Putamen (tissue), 1 donor: ENCODE data around the gene IAH1.
"Not testable (repeated sequence)": the region's sequence is repeated elsewhere in the genome, so short reads cannot be mapped to it uniquely, and the experiment has no call there.

ENCODE experiments used
- DNase-seq: peaks from one replicate; pipeline ENCODE4 v3.0.0-alpha.2; 2016; ENCODE audit warnings: low spot score

The IAH1 gene

GRCh38 chr2:9473308-9473984, 905 bp upstream of the IAH1 start:
- DNase-seq = no peak

GRCh38 chr2:9473985-9474360, 378 bp upstream of the IAH1 start:
- peak; percentile 68 for DNase-seq

GRCh38 chr2:9477914-9478313, 3.6 kb downstream of the IAH1 start:
- DNase-seq = no peak

- DNase-seq = no peak
Measured at GRCh38 chr2:9478526-9478925, 4.2 kb downstream of the IAH1 start.

GRCh38 chr2:9480157-9480556, 5.8 kb downstream of the IAH1 start:
- DNase-seq = no peak

- no peak for DNase-seq
Measured at GRCh38 chr2:9483107-9483506, 8.8 kb downstream of the IAH1 start.

- no peak for DNase-seq
Measured at GRCh38 chr2:9484533-9484932, 10.2 kb downstream of the IAH1 start.

- DNase-seq = no peak
Measured at GRCh38 chr2:9488583-9489547, 14.5 kb downstream of the IAH1 start.

- no peak for DNase-seq
Measured at GRCh38 chr2:9490789-9491188, 16.4 kb downstream of the IAH1 start.

- DNase-seq = no peak
Measured at GRCh38 chr2:9492927-9493326, 18.6 kb downstream of the IAH1 start.

- DNase-seq = no peak
Measured at GRCh38 chr2:9493478-9493877, 19.1 kb downstream of the IAH1 start.

GRCh38 chr2:9494081-9494480, 19.7 kb downstream of the IAH1 start:
- no peak for DNase-seq

GRCh38 chr2:9497017-9497416, 22.7 kb downstream of the IAH1 start:
- no peak for DNase-seq

- DNase-seq = no peak
Measured at GRCh38 chr2:9498210-9498609, 23.9 kb downstream of the IAH1 start.

GRCh38 chr2:9508931-9509330, 34.6 kb downstream of the IAH1 start:
- no peak for DNase-seq

GRCh38 chr2:9513946-9514345, 39.6 kb downstream of the IAH1 start:
- not testable (repeated sequence) for DNase-seq

GRCh38 chr2:9517118-9517782, 42.9 kb downstream of the IAH1 start:
- DNase-seq = no peak

- no peak for DNase-seq
Measured at GRCh38 chr2:9518163-9518562, 43.8 kb downstream of the IAH1 start.

GRCh38 chr2:9518780-9519179, 44.4 kb downstream of the IAH1 start:
- DNase-seq = no peak

GRCh38 chr2:9519250-9519649, 44.9 kb downstream of the IAH1 start:
- no peak for DNase-seq

- no peak for DNase-seq
Measured at GRCh38 chr2:9524291-9524690, 49.9 kb downstream of the IAH1 start.

- peak; percentile 61 for DNase-seq
Measured at GRCh38 chr2:9525266-9525665, 50.9 kb downstream of the IAH1 start.
